Hematopoietic multipotent progenitor cell treated with erythropoietin and hydrocortisone succinate and interleukin-3 and kit ligand, for 17 days (in vitro differentiated cells): ENCODE measurements around the gene RCAN1.
A peak's percentile ranks its signal among the peaks of the same experiment; 100 is the strongest.
"Not testable (repeated sequence)": the region's sequence is repeated elsewhere in the genome, so short reads cannot be mapped to it uniquely, and the experiment has no call there.

ENCODE experiments used
- DNase-seq: peaks from one replicate; pipeline ENCODE4 v3.0.0-alpha.2; 2015; ENCODE audit warnings: low spot score

The RCAN1 gene

GRCh38 chr21:34514576-34515115 lies 100.3 kb downstream of the RCAN1 start:
- DNase-seq = no peak

- no peak for DNase-seq
Measured at GRCh38 chr21:34513129-34513675, 101.7 kb downstream of the RCAN1 start.

GRCh38 chr21:34511787-34512455 lies 103.0 kb downstream of the RCAN1 start, which contains the start of gene KCNE1:
TSS of gene KCNE1 (minus strand) at chr21:34512210. CDS start at chr21:34449634, 62,576 bp downstream.
- no peak for DNase-seq

GRCh38 chr21:34511181-34511580 lies 103.7 kb downstream of the RCAN1 start:
- DNase-seq = no peak

- DNase-seq = peak; percentile 19
Measured at GRCh38 chr21:34510148-34511142, 104.5 kb downstream of the RCAN1 start.

- no peak for DNase-seq
Measured at GRCh38 chr21:34509151-34509550, 105.8 kb downstream of the RCAN1 start.

GRCh38 chr21:34504595-34504994 lies 110.3 kb downstream of the RCAN1 start:
- DNase-seq = no peak

GRCh38 chr21:34502480-34503106 lies 112.3 kb downstream of the RCAN1 start:
- no peak for DNase-seq

- no peak for DNase-seq
Measured at GRCh38 chr21:34501716-34502115, 113.2 kb downstream of the RCAN1 start.

- DNase-seq = no peak
Measured at GRCh38 chr21:34500191-34500590, 114.7 kb downstream of the RCAN1 start.

GRCh38 chr21:34499116-34499515 lies 115.8 kb downstream of the RCAN1 start:
- DNase-seq = no peak

- no peak for DNase-seq
Measured at GRCh38 chr21:34498623-34499022, 116.3 kb downstream of the RCAN1 start.

- DNase-seq = not testable (repeated sequence)
Measured at GRCh38 chr21:34483854-34484253, 131.1 kb downstream of the RCAN1 start.

GRCh38 chr21:34483435-34483834 lies 131.5 kb downstream of the RCAN1 start:
- not testable (repeated sequence) for DNase-seq

GRCh38 chr21:34467333-34467732 lies 147.6 kb downstream of the RCAN1 start:
- not testable (repeated sequence) for DNase-seq
